ENCODE results near the gene FARP2.

The FARP2 gene

GRCh38 chr2:241308832-241309500, 47.1 kb upstream of the FARP2 start:
- Histone ChIP-seq H3K9ac (ENCODE audit: low read length) (no peak overlapping the region), H3K4me1 (ENCODE audit: low read length) (peaks cover 33% of the 10 kb centered on the region), H4K20me1 (ENCODE audit: insufficient read depth, low read length) (peaks cover 71% of the 10 kb centered on the region), H3K27me3 (ENCODE audit: low read depth, low read length) (no peaks in the 10 kb centered on the region), H3K79me2 (ENCODE audit: low read length) (peaks cover 99% of the 10 kb centered on the region), H3K27ac (ENCODE audit: low read length) (no peak overlapping the region), H3K36me3 (replicated peaks; ENCODE audit: low read depth, low read length) (no peaks in the 10 kb centered on the region), H3K4me2 (ENCODE audit: low read length) (0 out of 2 replicates have a peak overlapping the region, but pooled peaks have one; percentile 40), H2AFZ (ENCODE audit: low read depth, low read length) (no peak overlapping the region), H3K9me3 (ENCODE audit: insufficient read depth, low read length) (no peaks in the 10 kb centered on the region), H3K4me3 (ENCODE audit: low read length) (no peak overlapping the region)
- no peak for TF ChIP-seq CTCF (IDR thresholded peaks at IDR 0.05; ENCODE audit: low read depth, low read length)
- TF ChIP-seq EZH2phosphoT487 (IDR thresholded peaks at IDR 0.05; ENCODE audit: low read depth) = no peak

GRCh38 chr2:241309684-241310117, 46.4 kb upstream of the FARP2 start:
- H3K27ac ChIP-seq (ENCODE audit: low read length) = peak overlapping the region; percentile 22; the same call in 1 of the 2 replicates
- H4K20me1 ChIP-seq (ENCODE audit: insufficient read depth, low read length) = peaks cover 66% of the 10 kb centered on the region
- 0 out of 2 replicates have a peak overlapping the region, but pooled peaks have one; percentile 9 for H3K9ac ChIP-seq (ENCODE audit: low read length)
- no peaks in the 10 kb centered on the region for H3K27me3 ChIP-seq (ENCODE audit: low read depth, low read length)
- peaks cover 36% of the 10 kb centered on the region for H3K4me1 ChIP-seq (ENCODE audit: low read length)
- peak overlapping the region; percentile 40; the same call in 1 of the 2 replicates for H3K4me2 ChIP-seq (ENCODE audit: low read length)
- no peak overlapping the region for H2AFZ ChIP-seq (ENCODE audit: low read depth, low read length)
- H3K79me2 ChIP-seq (ENCODE audit: low read length) = peaks cover 99% of the 10 kb centered on the region
- no peaks in the 10 kb centered on the region for H3K36me3 ChIP-seq (replicated peaks; ENCODE audit: low read depth, low read length)
- H3K4me3 ChIP-seq (ENCODE audit: low read length) = no peak overlapping the region
- H3K9me3 ChIP-seq (ENCODE audit: insufficient read depth, low read length) = no peaks in the 10 kb centered on the region
- TF ChIP-seq CTCF (IDR thresholded peaks at IDR 0.05; ENCODE audit: low read depth, low read length) (no peak), EZH2phosphoT487 (IDR thresholded peaks at IDR 0.05; ENCODE audit: low read depth) (no peak)

DNA sequence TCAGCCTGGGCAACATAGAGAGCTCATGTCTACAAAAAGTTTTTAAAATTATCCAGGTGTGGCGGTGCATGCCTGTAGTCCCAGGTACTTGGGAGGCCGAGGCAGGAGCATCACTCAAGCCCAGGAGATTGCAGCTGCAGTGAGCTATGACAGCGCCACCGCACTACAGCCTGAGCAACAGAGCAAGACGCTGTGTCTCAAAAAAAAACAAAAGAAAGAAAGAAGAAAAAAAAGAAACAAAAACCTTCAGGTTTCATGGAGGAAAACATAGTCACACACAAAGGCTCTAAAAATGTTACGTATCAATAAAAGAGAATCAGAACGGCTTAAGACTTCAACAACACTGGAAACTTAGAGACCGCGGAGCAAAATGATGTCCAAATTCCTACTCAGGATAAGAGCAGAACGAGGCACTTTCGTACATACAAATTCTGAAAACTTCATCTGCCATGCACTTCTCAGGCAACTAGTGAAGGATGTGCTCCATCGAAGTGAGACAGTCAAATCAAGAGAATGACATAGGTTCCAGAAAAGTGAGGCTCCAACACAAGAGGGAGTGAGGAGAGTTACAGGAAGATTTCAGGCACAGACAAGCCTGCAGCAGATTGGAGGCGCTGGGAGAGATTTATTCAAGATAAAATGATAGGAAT, 45.0 kb upstream of the FARP2 start:
- H3K4me1 ChIP-seq (ENCODE audit: low read length) = peaks cover 36% of the 10 kb centered on the region
- H3K9ac ChIP-seq (ENCODE audit: low read length) = no peak overlapping the region
- H3K27ac ChIP-seq (ENCODE audit: low read length) = no peak overlapping the region

More for the DNA sequence above, 45.0 kb upstream of the FARP2 start:
- Histone ChIP-seq H2AFZ (ENCODE audit: low read depth, low read length) (no peak overlapping the region), H3K27me3 (ENCODE audit: low read depth, low read length) (no peaks in the 10 kb centered on the region), H3K4me3 (ENCODE audit: low read length) (no peak overlapping the region), H3K36me3 (replicated peaks; ENCODE audit: low read depth, low read length) (no peaks in the 10 kb centered on the region), H3K4me2 (ENCODE audit: low read length) (peak overlapping the region; percentile 9; the same call in 1 of the 2 replicates), H3K9me3 (ENCODE audit: insufficient read depth, low read length) (no peaks in the 10 kb centered on the region), H4K20me1 (ENCODE audit: insufficient read depth, low read length) (peaks cover 59% of the 10 kb centered on the region), H3K79me2 (ENCODE audit: low read length) (peaks cover 95% of the 10 kb centered on the region)
- TF ChIP-seq CTCF (IDR thresholded peaks at IDR 0.05; ENCODE audit: low read depth, low read length) = no peak
- TF ChIP-seq EZH2phosphoT487 (IDR thresholded peaks at IDR 0.05; ENCODE audit: low read depth) = no peak
